Chondrocyte (in vitro differentiated cells): Measurements from ENCODE around the gene SAMD1. TPM values are rescaled to one million over a fixed set of nuclear protein-coding genes. Genes with fewer than 3 reads are reported as not detected.

Source experiments
- DNase-seq: peaks from one replicate; pipeline ENCODE4 v3.0.0; 2021; ENCODE audit warnings: mixed read lengths, low spot score
- H3K27ac Mint-ChIP-seq: one replicate; pipeline ENCODE4 v1.8.0; 2021; ENCODE audit warnings: mild to moderate bottlenecking, moderate library complexity, mixed read lengths; ENCODE audit not compliant: unreplicated experiment
- H3K27me3 Mint-ChIP-seq: 2 replicates; pipeline ENCODE4 v1.8.0; 2021; ENCODE audit warnings: low read depth, mixed read lengths
- H3K36me3 Mint-ChIP-seq: 2 replicates; pipeline ENCODE4 v1.8.0; 2021; ENCODE audit warnings: low read depth, mixed read lengths
- H3K4me1 Mint-ChIP-seq: 2 replicates; pipeline ENCODE4 v1.8.0; 2021; ENCODE audit warnings: low read depth, mild to moderate bottlenecking, mixed read lengths
- H3K4me3 Mint-ChIP-seq: one replicate; pipeline ENCODE4 v1.8.0; 2021; ENCODE audit warnings: mild to moderate bottlenecking, moderate library complexity, mixed read lengths; ENCODE audit not compliant: unreplicated experiment
- H3K9me3 Mint-ChIP-seq: 2 replicates; pipeline ENCODE4 v1.8.0; 2021; ENCODE audit warnings: low read depth, mixed read lengths
- CTCF ChIP-seq: fragments of 200-600 bp; sonication (generic); IDR thresholded peaks from 2 replicates; pipeline ENCODE4 v1.5.0; 2021; ENCODE audit warnings: antibody characterized with exemption, mild to moderate bottlenecking, moderate library complexity
- long read RNA-seq: library from polyadenylated mRNA; stranded (forward); transcript quantifications from one replicate; pipeline ENCODE4 v2.0.0, GENCODE V29; 2021
- total RNA-seq: library from RNA; stranded (reverse); gene quantifications from 3 replicates; pipeline ENCODE4 v1.2.1, GENCODE V29; 2021

SAMD1 gene
- total RNA-seq = 41.8 to 48.8 TPM (median 42.5 TPM) in 3 replicates
- long read RNA-seq, transcript SAMD1-202 (5 exons, 2,164 nt) = major isoform, 8 of 15 reads
- long read RNA-seq, partial matches to known transcripts = 1 of 15 reads
- long read RNA-seq, other reads (novel, unspliced or antisense) = 6 of 15 reads

DNA sequence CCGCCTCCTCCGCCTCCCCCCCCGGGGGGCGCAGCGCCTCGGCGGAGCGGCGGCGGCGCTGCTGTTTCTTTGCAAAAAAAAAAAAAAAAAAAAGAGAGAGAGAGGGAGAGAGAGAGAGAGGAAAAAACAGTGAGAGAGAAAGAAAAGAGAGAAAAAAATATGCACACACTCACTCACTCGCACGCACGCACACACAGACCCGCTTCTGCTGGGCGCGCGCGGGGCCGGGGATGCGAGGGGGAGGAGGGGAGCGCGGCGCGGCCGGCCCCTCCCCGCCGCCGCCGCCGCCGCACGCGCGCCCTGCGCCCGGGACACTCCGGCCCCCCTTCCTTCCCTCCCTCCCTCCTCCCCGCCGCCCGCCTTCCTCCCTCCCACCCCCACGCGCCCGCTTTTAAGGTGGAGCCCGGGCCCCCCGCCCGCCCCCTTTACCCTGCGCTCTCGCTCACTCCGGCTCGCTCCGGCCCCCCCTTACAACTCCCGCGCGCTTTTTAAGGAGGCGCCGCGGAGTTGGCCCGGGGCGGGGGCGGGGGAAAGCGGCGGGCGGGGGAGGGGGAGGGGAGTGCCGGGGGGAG lies at the start of gene SAMD1:
TSS of gene SAMD1 (minus strand) at position 243 of the 572 bp plus-strand sequence.
- DNase-seq = no peak
- Mint-ChIP-seq H3K9me3 (peaks cover 8% of the 10 kb centered on the region), H3K27ac (peak within 1 kb of the TSS; percentile 98)

DNA sequence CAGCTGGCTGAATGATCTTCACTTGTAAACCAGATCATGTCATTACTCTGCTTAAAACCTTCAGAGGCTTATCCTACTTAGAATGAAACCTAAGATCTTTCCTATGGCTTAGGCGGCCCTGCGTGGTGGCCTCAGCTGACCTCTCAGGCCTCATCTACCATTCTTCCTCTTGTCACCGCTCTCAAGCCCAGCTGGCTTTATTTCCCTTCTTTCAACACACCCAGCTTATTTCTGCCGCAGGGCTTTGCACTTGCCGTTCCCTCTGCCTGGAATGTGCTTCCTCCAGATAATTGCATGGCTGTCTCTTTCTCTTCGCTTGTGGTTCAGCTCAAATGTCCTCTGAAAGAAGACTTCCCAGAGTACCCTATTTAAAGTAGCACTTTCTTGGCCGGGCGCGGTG lies 49.4 kb upstream of the SAMD1 start:
- Mint-ChIP-seq H3K27ac (peak overlapping the region; percentile 96), H3K9me3 (no peaks in the 10 kb centered on the region), H3K4me1 (peaks cover 33% of the 10 kb centered on the region), H3K36me3 (no peaks in the 10 kb centered on the region), H3K27me3 (no peaks in the 10 kb centered on the region), H3K4me3 (no peak overlapping the region)
- DNase-seq = no peak
- TF ChIP-seq CTCF = no peak

More for the DNA sequence above, at the start of gene SAMD1:
- Mint-ChIP-seq H3K4me1 (peaks cover 19% of the 10 kb centered on the region), H3K36me3 (peaks cover 11% of the 10 kb centered on the region), H3K4me3 (peak within 1 kb of the TSS; percentile 95), H3K27me3 (no peaks in the 10 kb centered on the region)
- TF ChIP-seq CTCF = no peak

DNA sequence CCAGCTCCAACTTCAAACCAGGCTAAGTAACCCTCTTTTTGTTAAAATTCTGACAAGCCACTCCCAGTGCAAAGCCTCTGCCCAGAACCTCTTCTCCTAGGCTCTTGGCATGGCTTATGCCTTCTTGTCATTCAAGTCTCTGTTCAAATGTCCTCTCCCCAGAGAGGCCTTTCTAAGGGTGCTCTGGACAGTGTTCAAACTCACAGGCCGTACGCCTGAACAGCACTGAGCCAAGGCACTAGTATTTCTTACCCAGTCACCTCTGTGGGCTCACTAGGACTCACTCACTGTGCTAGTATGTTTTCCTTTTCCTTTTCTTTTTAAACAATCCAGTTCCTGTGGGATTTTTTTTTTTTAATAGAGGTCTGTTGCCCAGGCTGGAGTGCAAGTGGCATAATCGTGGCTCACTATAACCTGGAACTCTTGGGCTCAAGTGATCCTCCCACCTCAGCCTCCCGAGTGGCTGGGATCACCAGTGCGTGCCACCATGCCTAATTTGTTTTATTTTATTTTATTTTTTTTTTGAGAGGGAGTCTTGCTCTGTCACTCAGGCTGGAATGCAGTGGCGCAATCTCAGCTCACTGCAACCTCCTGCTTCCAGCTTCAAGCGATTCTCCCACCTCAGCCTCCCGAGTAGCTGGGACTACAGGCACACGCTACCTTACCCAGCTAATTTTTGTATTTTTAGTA lies 48.2 kb upstream of the SAMD1 start:
- no peak for TF ChIP-seq CTCF
- H3K4me1 Mint-ChIP-seq = peaks cover 37% of the 10 kb centered on the region
- no peak for DNase-seq
- no peaks in the 10 kb centered on the region for H3K36me3 Mint-ChIP-seq
- peak overlapping the region; percentile 55 for H3K4me3 Mint-ChIP-seq
- H3K9me3 Mint-ChIP-seq = no peaks in the 10 kb centered on the region
- peak overlapping the region; percentile 96 for H3K27ac Mint-ChIP-seq
- H3K27me3 Mint-ChIP-seq = no peaks in the 10 kb centered on the region

- Mint-ChIP-seq H3K27me3 (no peaks in the 10 kb centered on the region), H3K36me3 (no peaks in the 10 kb centered on the region), H3K9me3 (no peaks in the 10 kb centered on the region), H3K4me3 (peak within 1 kb of the TSS; percentile 79), H3K27ac (peak within 1 kb of the TSS; percentile 90), H3K4me1 (peaks cover 37% of the 10 kb centered on the region)
- DNase-seq = peak; percentile 100
- peak; percentile 80 for TF ChIP-seq CTCF
These were observed 46.1 kb upstream of the SAMD1 start, which contains the start of gene ASF1B for GRCh38 chr19:14136509-14137281. Gene ASF1B, minus strand, starts transcription at chr19:14136589. Its CDS starts 133 bp downstream, at chr19:14136456.

GRCh38 chr19:14135985-14136508 lies 45.5 kb upstream of the SAMD1 start:
- no peak for TF ChIP-seq CTCF
- no peaks in the 10 kb centered on the region for H3K9me3 Mint-ChIP-seq
- H3K27ac Mint-ChIP-seq = peak overlapping the region; percentile 74
- no peak for DNase-seq
- peak overlapping the region; percentile 79 for H3K4me3 Mint-ChIP-seq
- no peaks in the 10 kb centered on the region for H3K36me3 Mint-ChIP-seq
- H3K27me3 Mint-ChIP-seq = no peaks in the 10 kb centered on the region
- peaks cover 37% of the 10 kb centered on the region for H3K4me1 Mint-ChIP-seq
